ENCODE results near the gene BRD3OS.

DNA sequence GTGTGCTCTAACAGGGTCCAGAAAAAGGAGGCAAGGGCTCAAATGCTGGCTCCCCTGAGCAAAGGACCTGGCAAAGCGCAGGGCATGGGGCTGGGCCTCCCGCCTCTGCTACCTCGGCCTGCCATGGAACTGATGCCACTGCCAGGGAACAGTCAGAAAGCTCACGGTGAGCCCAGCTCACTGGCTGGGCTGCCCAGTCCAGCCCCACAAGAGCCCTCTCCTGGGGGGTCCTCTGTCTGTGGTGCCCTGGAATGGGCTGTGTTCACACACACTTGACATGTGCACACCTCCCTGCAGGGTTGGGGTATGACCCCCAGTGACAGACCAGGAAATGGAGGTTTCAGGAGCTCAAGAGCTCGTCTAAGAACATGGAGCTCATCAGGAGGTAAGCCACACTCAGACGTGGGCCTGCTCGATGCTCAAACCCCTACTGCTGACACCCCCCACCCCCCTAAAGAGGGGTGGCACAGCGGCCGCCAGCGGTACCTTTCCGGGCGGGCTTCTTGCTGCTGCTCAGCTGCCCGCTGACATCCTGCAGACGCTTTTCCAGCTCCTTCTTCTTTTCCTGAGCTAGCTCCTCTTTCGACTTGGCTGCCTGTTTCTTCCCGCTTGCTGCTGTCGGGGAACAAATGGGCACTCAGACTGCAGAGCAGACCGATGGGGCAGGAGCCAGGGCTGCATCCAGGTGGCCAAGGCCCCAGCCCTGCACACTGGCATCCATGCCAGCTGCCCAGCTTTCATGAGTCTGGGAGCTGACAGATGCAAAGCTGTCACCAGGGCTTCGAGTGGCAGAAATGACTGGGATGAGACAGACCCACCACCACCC lies 9.1 kb downstream of the BRD3OS start:
- TF ChIP-seq, protein P1, sequence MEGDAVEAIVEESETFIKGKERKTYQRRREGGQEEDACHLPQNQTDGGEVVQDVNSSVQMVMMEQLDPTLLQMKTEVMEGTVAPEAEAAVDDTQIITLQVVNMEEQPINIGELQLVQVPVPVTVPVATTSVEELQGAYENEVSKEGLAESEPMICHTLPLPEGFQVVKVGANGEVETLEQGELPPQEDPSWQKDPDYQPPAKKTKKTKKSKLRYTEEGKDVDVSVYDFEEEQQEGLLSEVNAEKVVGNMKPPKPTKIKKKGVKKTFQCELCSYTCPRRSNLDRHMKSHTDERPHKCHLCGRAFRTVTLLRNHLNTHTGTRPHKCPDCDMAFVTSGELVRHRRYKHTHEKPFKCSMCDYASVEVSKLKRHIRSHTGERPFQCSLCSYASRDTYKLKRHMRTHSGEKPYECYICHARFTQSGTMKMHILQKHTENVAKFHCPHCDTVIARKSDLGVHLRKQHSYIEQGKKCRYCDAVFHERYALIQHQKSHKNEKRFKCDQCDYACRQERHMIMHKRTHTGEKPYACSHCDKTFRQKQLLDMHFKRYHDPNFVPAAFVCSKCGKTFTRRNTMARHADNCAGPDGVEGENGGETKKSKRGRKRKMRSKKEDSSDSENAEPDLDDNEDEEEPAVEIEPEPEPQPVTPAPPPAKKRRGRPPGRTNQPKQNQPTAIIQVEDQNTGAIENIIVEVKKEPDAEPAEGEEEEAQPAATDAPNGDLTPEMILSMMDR (IDR thresholded peaks at IDR 0.05) = no peak
- TF ChIP-seq POLR2A (IDR thresholded peaks at IDR 0.05) = no peak
